PC-9 (cell line): ENCODE measurements around the gene STX18.

Experiments used
- EZH2 ChIP-seq: fragments of 200-600 bp; sonication (generic); IDR thresholded peaks from 2 replicates; pipeline ENCODE4 v1.8.0; 2017; ENCODE audit warnings: antibody characterized with exemption, low read depth
- TF ChIP-seq, protein P1 (sequence below): fragments of 200-600 bp; sonication (generic); conservative IDR thresholded peaks from 2 replicates; pipeline ENCODE4 v1.6.1; 2017; ENCODE audit warnings: mixed run types, antibody characterized with exemption, mild to moderate bottlenecking, moderate library complexity

DNA sequence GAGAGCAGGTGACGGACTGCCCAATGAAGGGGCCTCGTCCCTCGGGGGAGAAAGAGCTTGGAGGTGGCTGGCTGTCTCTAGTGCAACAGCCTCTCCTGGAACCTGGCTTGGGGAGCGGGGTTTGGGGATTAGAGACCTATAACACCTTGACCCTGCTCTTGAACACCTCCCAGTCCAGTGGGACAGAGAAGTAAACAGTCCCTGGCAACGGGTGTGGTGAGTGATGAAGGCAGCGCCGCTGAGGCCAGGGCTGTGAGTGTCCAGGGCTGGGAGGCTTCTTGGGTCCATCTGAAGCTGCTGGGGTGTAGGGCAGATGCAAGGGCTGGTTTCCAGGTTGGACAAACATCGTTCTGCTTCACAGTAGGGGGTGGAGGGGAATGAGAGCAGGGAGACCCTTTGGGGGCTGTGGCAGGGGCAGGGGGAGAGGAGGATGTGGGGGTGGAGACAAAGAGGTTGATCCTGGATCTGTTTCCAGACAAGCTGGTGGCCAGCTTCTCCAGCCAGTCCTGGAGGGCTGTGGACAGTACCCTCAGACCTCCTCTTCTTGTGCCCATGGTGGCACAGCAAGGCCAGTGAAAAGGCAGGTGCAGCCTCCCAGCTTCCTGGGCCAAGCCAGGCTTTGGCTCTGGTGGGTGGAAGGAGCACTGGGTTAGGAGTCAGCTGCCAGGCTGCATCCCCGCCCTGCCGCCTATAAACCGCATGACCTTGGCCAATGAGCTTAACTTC is 151.2 kb downstream of the STX18 start:
- TF ChIP-seq, protein P1, sequence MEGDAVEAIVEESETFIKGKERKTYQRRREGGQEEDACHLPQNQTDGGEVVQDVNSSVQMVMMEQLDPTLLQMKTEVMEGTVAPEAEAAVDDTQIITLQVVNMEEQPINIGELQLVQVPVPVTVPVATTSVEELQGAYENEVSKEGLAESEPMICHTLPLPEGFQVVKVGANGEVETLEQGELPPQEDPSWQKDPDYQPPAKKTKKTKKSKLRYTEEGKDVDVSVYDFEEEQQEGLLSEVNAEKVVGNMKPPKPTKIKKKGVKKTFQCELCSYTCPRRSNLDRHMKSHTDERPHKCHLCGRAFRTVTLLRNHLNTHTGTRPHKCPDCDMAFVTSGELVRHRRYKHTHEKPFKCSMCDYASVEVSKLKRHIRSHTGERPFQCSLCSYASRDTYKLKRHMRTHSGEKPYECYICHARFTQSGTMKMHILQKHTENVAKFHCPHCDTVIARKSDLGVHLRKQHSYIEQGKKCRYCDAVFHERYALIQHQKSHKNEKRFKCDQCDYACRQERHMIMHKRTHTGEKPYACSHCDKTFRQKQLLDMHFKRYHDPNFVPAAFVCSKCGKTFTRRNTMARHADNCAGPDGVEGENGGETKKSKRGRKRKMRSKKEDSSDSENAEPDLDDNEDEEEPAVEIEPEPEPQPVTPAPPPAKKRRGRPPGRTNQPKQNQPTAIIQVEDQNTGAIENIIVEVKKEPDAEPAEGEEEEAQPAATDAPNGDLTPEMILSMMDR = no peak
- no peak for TF ChIP-seq EZH2
